ENCODE data around the gene TKT. TPM values are rescaled to one million over a fixed set of nuclear protein-coding genes. Genes with fewer than 3 reads are reported as not detected.

The TKT gene, protein sequence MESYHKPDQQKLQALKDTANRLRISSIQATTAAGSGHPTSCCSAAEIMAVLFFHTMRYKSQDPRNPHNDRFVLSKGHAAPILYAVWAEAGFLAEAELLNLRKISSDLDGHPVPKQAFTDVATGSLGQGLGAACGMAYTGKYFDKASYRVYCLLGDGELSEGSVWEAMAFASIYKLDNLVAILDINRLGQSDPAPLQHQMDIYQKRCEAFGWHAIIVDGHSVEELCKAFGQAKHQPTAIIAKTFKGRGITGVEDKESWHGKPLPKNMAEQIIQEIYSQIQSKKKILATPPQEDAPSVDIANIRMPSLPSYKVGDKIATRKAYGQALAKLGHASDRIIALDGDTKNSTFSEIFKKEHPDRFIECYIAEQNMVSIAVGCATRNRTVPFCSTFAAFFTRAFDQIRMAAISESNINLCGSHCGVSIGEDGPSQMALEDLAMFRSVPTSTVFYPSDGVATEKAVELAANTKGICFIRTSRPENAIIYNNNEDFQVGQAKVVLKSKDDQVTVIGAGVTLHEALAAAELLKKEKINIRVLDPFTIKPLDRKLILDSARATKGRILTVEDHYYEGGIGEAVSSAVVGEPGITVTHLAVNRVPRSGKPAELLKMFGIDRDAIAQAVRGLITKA
- 100 to 1,000 TPM; 109 to 279 (median 230) TPM for total RNA-seq
- polyA plus RNA-seq: 100 to 1,000 TPM in 1 of 2 donors, 10 to 100 TPM in 1; 62.6 to 208 TPM
- long read RNA-seq, donor 1, full-length matches to known transcripts: 2,602 of 3,077 reads
- long read RNA-seq, donor 1, partial matches to known transcripts: 388 of 3,077 reads
- long read RNA-seq, donor 1, other reads (novel, unspliced or antisense): 87 of 3,077 reads
- long read RNA-seq, donor 2, transcript TKT-208 (14 exons, 3,010 nt): major isoform, 37 of 148 reads
- long read RNA-seq, donor 2, partial matches to known transcripts: 98 of 148 reads
- long read RNA-seq, donor 2, other reads (novel, unspliced or antisense): 5 of 148 reads
- long read RNA-seq, donor 3, transcript TKT-208 (14 exons, 3,010 nt): major isoform, 305 of 374 reads
- long read RNA-seq, donor 3, transcript TKT-203 (15 exons, 2,831 nt): minor isoform, 5 of 374 reads
- long read RNA-seq, donor 3, partial matches to known transcripts: 42 of 374 reads
- long read RNA-seq, donor 3, other reads (novel, unspliced or antisense): 20 of 374 reads

GRCh38 chr3:53255775-53256703, at the start of gene TKT:
Gene TKT, minus strand, starts transcription at chr3:53256022. Its CDS starts 80 bp downstream, at chr3:53255942.
- TF ChIP-seq POLR2A (IDR thresholded peaks at IDR 0.05): peak; percentile 55
- TF ChIP-seq, protein P1, sequence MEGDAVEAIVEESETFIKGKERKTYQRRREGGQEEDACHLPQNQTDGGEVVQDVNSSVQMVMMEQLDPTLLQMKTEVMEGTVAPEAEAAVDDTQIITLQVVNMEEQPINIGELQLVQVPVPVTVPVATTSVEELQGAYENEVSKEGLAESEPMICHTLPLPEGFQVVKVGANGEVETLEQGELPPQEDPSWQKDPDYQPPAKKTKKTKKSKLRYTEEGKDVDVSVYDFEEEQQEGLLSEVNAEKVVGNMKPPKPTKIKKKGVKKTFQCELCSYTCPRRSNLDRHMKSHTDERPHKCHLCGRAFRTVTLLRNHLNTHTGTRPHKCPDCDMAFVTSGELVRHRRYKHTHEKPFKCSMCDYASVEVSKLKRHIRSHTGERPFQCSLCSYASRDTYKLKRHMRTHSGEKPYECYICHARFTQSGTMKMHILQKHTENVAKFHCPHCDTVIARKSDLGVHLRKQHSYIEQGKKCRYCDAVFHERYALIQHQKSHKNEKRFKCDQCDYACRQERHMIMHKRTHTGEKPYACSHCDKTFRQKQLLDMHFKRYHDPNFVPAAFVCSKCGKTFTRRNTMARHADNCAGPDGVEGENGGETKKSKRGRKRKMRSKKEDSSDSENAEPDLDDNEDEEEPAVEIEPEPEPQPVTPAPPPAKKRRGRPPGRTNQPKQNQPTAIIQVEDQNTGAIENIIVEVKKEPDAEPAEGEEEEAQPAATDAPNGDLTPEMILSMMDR (IDR thresholded peaks at IDR 0.05): no peak
- H3K4me1 ChIP-seq (ENCODE audit: insufficient read depth): peaks cover 10% of the 10 kb centered on the region

GRCh38 chr3:53303957-53304356, 48.1 kb upstream of the TKT start:
- Histone ChIP-seq H3K36me3 (no peaks in the 10 kb centered on the region), H3K4me1 (ENCODE audit: insufficient read depth) (no peaks in the 10 kb centered on the region), H3K27me3 (no peaks in the 10 kb centered on the region), H3K9me3 (no peaks in the 10 kb centered on the region), H3K4me3 (no peak overlapping the region), H3K27ac (no peak overlapping the region)
- intact Hi-C loops (cut with DNase I): loop anchor here in 1 of 4 donors (5.0 kb wide), 1 partner anchor 403 kb away; no protein-coding TSS in a partner anchor
- TF ChIP-seq EP300 (IDR thresholded peaks at IDR 0.05) (no peak), POLR2A (IDR thresholded peaks at IDR 0.05) (no peak)
- TF ChIP-seq, protein P1 (IDR thresholded peaks at IDR 0.05): no peak
- DNase-seq: peak in 1 of 5 donors; percentile 17
- 44 to 56% (median 53%) methylated on average over 3 of the region's 3 CpGs for WGBS, 3 donors

More at GRCh38 chr3:53255775-53256703, at the start of gene TKT:
- no peaks in the 10 kb centered on the region for H3K9me3 ChIP-seq
- H3K27me3 ChIP-seq: no peaks in the 10 kb centered on the region
- intact Hi-C loops (cut with DNase I): no loop called here
- peak; percentile 83 to 89 (median 87) for DNase-seq
- H3K36me3 ChIP-seq: no peaks in the 10 kb centered on the region
- H3K4me3 ChIP-seq: peak within 1 kb of the TSS; percentile 69
- H3K27ac ChIP-seq: peak within 1 kb of the TSS; percentile 68 to 82
- WGBS, 3 donors: 11 to 20% (median 16%) methylated on average over 35 to 61 of the region's 66 CpGs

DNA sequence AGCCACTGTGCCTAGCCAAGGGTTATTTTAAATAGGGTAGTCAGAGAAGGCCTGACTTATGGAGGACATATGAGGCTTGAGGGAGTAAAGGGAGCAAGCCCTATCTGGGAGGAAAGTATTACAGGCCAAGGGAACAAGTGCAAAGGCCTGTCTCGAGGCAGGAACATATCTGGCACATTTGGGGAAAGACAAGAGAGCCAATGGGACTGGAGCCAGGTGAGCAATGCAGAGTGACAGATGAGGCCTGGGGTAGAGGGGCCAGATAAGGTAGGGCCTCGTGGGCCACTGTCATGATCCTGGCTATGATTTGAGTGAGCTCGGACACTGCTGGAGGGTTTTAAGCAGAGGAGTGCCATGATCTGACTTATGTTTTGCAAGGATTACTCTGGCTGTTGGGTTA, 47.7 kb upstream of the TKT start:
- Histone ChIP-seq H3K36me3 (no peaks in the 10 kb centered on the region), H3K27ac (no peak overlapping the region), H3K4me3 (no peak overlapping the region), H3K4me1 (ENCODE audit: insufficient read depth) (no peaks in the 10 kb centered on the region), H3K9me3 (no peaks in the 10 kb centered on the region), H3K27me3 (no peaks in the 10 kb centered on the region)
- no peak for DNase-seq
- 63 to 64% (median 64%) methylated on average over 3 of the region's 3 CpGs for WGBS, 3 donors
- intact Hi-C loops (cut with DNase I): loop anchor here in 1 of 4 donors (5.0 kb wide), 1 partner anchor 404 kb away; no protein-coding TSS in a partner anchor
- TF ChIP-seq POLR2A (IDR thresholded peaks at IDR 0.05) (no peak), EP300 (IDR thresholded peaks at IDR 0.05) (no peak)
- TF ChIP-seq, protein P1 (IDR thresholded peaks at IDR 0.05): no peak

Measured in ovary (tissue), 10 donors.